HepG2 (cell line): ENCODE measurements around the gene PIK3C2B. TPM values are rescaled to one million over a fixed set of nuclear protein-coding genes. Genes with fewer than 3 reads are reported as not detected.

Experiments
- DNMT1 ChIP-seq: sonication (generic); formaldehyde crosslinking; IDR thresholded peaks from 2 replicates; pipeline ENCODE4 v1.5.1; 2020; ENCODE audit warnings: mild to moderate bottlenecking, missing genetic modification reagents
- FOXA1 ChIP-seq, 2 experiments: fragments of 450-650 bp in 1 of 2; sonication (generic) in 1 of 2; formaldehyde crosslinking in 1 of 2; IDR thresholded peaks; 2 replicates each; pipeline versions ENCODE4 v1.4.0 to v1.6.1; 2016 to 2020; ENCODE audit warnings: missing genetic modification reagents in 1 of 2
- FOXM1 ChIP-seq: sonication (generic); formaldehyde crosslinking; IDR thresholded peaks from 2 replicates; pipeline ENCODE4 v1.5.0; 2020; ENCODE audit warnings: missing genetic modification reagents
- MIER3 ChIP-seq: IDR thresholded peaks from 2 replicates; pipeline ENCODE4 v1.6.1; 2016; ENCODE audit warnings: missing compliant biosample characterization, borderline replicate concordance
- PHF8 ChIP-seq: sonication (generic); formaldehyde crosslinking; IDR thresholded peaks from 2 replicates; pipeline ENCODE4 v1.5.0; 2020; ENCODE audit warnings: missing genetic modification reagents
- SIN3A ChIP-seq: IDR thresholded peaks from 2 replicates; pipeline ENCODE4 v1.6.1; 2011; ENCODE audit warnings: low read depth, mild to moderate bottlenecking, control low read depth, low read length, borderline replicate concordance
- SNRNP70 ChIP-seq: fragments of 200-400 bp; formaldehyde crosslinking; IDR thresholded peaks from 2 replicates; pipeline ENCODE4 v1.6.1; 2017; ENCODE audit warnings: mild to moderate bottlenecking, low read depth, low read length, moderate library complexity
- TAF15 ChIP-seq: fragments of 200-400 bp; formaldehyde crosslinking; IDR thresholded peaks from one replicate; pipeline ENCODE4 v1.6.1; 2018; ENCODE audit warnings: mild to moderate bottlenecking, low read depth, low read length; ENCODE audit not compliant: poor library complexity, severe bottlenecking
- ZBTB7B ChIP-seq: sonication (generic); formaldehyde crosslinking; IDR thresholded peaks from 2 replicates; pipeline ENCODE4 v1.4.0; 2020; ENCODE audit warnings: missing genetic modification reagents
- ZFP36 ChIP-seq: fragments of 150-350 bp; IDR thresholded peaks from 2 replicates; pipeline ENCODE4 v1.6.1; 2018; ENCODE audit warnings: borderline replicate concordance, low read length, low read depth; ENCODE audit not compliant: partially characterized antibody
- ZNF12 ChIP-seq: sonication (generic); formaldehyde crosslinking; IDR thresholded peaks from 2 replicates; pipeline ENCODE4 v1.5.0; 2020; ENCODE audit warnings: missing genetic modification reagents
- ZNF724P ChIP-seq: sonication (generic); formaldehyde crosslinking; IDR thresholded peaks from 2 replicates; pipeline ENCODE4 v1.8.0; 2022; ENCODE audit warnings: missing genetic modification reagents, borderline replicate concordance
- ZNF761 ChIP-seq: sonication (generic); formaldehyde crosslinking; conservative IDR thresholded peaks from 2 replicates; pipeline ENCODE4 v1.4.0; 2020; ENCODE audit warnings: mild to moderate bottlenecking, missing genetic modification reagents
- ZSCAN9 ChIP-seq: IDR thresholded peaks from 2 replicates; pipeline ENCODE4 v1.6.1; 2016; ENCODE audit warnings: borderline replicate concordance
- polyA plus RNA-seq, 8 experiments: library from polyadenylated mRNA; depleted of rRNA in 3 of 8; stranded (reverse) in 7 of 8; unstranded in 1 of 8; fragments of >200 nt; fragmentation: Illumina TruSeq in 4 of 8; extraction: Trizol in 4 of 8; gene quantifications; 2 replicates each; pipeline versions ENCODE4 v1.2.1 to v1.2.3, GENCODE V29; 2011 to 2016; ENCODE audit warnings: low read depth in 4 of 8, missing spikeins in 1 of 8, mixed read lengths in 1 of 8; ENCODE audit not compliant: insufficient read depth in 1 of 8
- total RNA-seq, 5 experiments: library from RNA; depleted of rRNA; stranded (reverse); fragments of >200 nt; fragmentation: Illumina TruSeq; extraction: Trizol; gene quantifications; 2 replicates each; pipeline ENCODE4 v1.2.3, GENCODE V29; 2016; ENCODE audit warnings: low read depth in 1 of 5
- TF ChIP-seq, protein P1 (sequence below): sonication (generic); formaldehyde crosslinking; IDR thresholded peaks from 2 replicates; pipeline ENCODE4 v1.5.1; 2020; ENCODE audit warnings: missing genetic modification reagents, mild to moderate bottlenecking, borderline replicate concordance
- TF ChIP-seq, protein P2 (sequence below): sonication (generic); formaldehyde crosslinking; IDR thresholded peaks from 2 replicates; pipeline ENCODE4 v1.8.0; 2023; ENCODE audit warnings: mild to moderate bottlenecking, missing genetic modification reagents
- TF ChIP-seq, protein P3 (sequence below): sonication (generic); formaldehyde crosslinking; conservative IDR thresholded peaks from 2 replicates; pipeline ENCODE4 v1.5.0; 2020; ENCODE audit warnings: missing genetic modification reagents
- TF ChIP-seq, protein P4 (sequence below): sonication (generic); formaldehyde crosslinking; IDR thresholded peaks from 2 replicates; pipeline ENCODE4 v1.4.0; 2020; ENCODE audit warnings: missing genetic modification reagents, borderline replicate concordance
- TF ChIP-seq, protein P5 (sequence below): sonication (generic); formaldehyde crosslinking; IDR thresholded peaks from 2 replicates; pipeline ENCODE4 v1.5.0; 2020; ENCODE audit warnings: mild to moderate bottlenecking, missing genetic modification reagents

Gene PIK3C2B
- total and polyA plus RNA-seq, 2 of the 13 experiments (the other 11 are each of a cell fraction or from before 2014, with no cell fraction given), result 3.4 to 4.5 TPM

DNA sequence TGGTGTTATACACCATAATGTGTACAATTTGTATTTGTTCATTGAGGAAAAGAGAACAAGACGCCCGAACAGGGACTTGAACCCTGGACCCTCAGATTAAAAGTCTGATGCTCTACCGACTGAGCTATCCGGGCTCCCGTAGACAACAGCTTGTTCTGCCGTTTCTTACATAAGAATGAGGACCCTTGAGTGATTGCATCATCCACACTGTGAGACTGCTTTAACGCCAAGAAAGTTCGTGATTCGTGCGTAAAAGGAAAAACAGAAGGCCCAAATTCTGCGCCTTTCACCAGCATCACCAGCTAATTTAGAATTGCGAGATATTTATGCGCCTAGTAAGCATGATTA lies 12.3 kb upstream of the PIK3C2B start (continued):
- TF ChIP-seq, protein P1, sequence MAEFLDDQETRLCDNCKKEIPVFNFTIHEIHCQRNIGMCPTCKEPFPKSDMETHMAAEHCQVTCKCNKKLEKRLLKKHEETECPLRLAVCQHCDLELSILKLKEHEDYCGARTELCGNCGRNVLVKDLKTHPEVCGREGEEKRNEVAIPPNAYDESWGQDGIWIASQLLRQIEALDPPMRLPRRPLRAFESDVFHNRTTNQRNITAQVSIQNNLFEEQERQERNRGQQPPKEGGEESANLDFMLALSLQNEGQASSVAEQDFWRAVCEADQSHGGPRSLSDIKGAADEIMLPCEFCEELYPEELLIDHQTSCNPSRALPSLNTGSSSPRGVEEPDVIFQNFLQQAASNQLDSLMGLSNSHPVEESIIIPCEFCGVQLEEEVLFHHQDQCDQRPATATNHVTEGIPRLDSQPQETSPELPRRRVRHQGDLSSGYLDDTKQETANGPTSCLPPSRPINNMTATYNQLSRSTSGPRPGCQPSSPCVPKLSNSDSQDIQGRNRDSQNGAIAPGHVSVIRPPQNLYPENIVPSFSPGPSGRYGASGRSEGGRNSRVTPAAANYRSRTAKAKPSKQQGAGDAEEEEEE (CRISPR knock-in tag), result no peak
- TF ChIP-seq FOXA1 (IDR thresholded peaks at IDR 0.05), result no peak
- TF ChIP-seq FOXA1 (CRISPR knock-in tag; IDR thresholded peaks at IDR 0.05), result 0 out of 2 replicates have a peak, but pooled peaks have one; percentile 35
- TF ChIP-seq, protein P2, sequence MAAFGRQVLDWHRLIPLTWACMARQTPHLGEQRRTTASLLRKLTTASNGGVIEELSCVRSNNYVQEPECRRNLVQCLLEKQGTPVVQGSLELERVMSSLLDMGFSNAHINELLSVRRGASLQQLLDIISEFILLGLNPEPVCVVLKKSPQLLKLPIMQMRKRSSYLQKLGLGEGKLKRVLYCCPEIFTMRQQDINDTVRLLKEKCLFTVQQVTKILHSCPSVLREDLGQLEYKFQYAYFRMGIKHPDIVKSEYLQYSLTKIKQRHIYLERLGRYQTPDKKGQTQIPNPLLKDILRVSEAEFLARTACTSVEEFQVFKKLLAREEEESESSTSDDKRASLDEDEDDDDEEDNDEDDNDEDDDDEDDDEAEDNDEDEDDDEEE (CRISPR knock-in tag), result no peak
- TF ChIP-seq, protein P3, sequence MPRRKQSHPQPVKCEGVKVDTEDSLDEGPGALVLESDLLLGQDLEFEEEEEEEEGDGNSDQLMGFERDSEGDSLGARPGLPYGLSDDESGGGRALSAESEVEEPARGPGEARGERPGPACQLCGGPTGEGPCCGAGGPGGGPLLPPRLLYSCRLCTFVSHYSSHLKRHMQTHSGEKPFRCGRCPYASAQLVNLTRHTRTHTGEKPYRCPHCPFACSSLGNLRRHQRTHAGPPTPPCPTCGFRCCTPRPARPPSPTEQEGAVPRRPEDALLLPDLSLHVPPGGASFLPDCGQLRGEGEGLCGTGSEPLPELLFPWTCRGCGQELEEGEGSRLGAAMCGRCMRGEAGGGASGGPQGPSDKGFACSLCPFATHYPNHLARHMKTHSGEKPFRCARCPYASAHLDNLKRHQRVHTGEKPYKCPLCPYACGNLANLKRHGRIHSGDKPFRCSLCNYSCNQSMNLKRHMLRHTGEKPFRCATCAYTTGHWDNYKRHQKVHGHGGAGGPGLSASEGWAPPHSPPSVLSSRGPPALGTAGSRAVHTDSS (CRISPR knock-in tag), result no peak
- TF ChIP-seq SNRNP70, result no peak
- TF ChIP-seq, protein P4, sequence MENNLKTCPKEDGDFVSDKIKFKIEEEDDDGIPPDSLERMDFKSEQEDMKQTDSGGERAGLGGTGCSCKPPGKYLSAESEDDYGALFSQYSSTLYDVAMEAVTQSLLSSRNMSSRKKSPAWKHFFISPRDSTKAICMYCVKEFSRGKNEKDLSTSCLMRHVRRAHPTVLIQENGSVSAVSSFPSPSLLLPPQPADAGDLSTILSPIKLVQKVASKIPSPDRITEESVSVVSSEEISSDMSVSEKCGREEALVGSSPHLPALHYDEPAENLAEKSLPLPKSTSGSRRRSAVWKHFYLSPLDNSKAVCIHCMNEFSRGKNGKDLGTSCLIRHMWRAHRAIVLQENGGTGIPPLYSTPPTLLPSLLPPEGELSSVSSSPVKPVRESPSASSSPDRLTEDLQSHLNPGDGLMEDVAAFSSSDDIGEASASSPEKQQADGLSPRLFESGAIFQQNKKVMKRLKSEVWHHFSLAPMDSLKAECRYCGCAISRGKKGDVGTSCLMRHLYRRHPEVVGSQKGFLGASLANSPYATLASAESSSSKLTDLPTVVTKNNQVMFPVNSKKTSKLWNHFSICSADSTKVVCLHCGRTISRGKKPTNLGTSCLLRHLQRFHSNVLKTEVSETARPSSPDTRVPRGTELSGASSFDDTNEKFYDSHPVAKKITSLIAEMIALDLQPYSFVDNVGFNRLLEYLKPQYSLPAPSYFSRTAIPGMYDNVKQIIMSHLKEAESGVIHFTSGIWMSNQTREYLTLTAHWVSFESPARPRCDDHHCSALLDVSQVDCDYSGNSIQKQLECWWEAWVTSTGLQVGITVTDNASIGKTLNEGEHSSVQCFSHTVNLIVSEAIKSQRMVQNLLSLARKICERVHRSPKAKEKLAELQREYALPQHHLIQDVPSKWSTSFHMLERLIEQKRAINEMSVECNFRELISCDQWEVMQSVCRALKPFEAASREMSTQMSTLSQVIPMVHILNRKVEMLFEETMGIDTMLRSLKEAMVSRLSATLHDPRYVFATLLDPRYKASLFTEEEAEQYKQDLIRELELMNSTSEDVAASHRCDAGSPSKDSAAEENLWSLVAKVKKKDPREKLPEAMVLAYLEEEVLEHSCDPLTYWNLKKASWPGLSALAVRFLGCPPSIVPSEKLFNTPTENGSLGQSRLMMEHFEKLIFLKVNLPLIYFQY (CRISPR knock-in tag), result peak; percentile 63; the same call in 1 of the 2 replicates
- no peak for TF ChIP-seq TAF15
- TF ChIP-seq ZNF12 (CRISPR knock-in tag), result 0 out of 2 replicates have a peak, but pooled peaks have one; percentile 42
- TF ChIP-seq ZNF761, result no peak
- peak; percentile 63; the same call in 1 of the 2 replicates for TF ChIP-seq ZBTB7B (CRISPR knock-in tag)
- TF ChIP-seq ZFP36, result peak; percentile 13
- no peak for TF ChIP-seq DNMT1 (CRISPR knock-in tag)
- no peak for TF ChIP-seq PHF8
- TF ChIP-seq ZSCAN9 (CRISPR knock-in tag), result no peak
- TF ChIP-seq SIN3A, result no peak; the same call in 1 of the 2 replicates
- TF ChIP-seq MIER3 (CRISPR knock-in tag), result no peak; the same call in 1 of the 2 replicates
- no peak for TF ChIP-seq FOXM1 (CRISPR knock-in tag)
- TF ChIP-seq, protein P5, sequence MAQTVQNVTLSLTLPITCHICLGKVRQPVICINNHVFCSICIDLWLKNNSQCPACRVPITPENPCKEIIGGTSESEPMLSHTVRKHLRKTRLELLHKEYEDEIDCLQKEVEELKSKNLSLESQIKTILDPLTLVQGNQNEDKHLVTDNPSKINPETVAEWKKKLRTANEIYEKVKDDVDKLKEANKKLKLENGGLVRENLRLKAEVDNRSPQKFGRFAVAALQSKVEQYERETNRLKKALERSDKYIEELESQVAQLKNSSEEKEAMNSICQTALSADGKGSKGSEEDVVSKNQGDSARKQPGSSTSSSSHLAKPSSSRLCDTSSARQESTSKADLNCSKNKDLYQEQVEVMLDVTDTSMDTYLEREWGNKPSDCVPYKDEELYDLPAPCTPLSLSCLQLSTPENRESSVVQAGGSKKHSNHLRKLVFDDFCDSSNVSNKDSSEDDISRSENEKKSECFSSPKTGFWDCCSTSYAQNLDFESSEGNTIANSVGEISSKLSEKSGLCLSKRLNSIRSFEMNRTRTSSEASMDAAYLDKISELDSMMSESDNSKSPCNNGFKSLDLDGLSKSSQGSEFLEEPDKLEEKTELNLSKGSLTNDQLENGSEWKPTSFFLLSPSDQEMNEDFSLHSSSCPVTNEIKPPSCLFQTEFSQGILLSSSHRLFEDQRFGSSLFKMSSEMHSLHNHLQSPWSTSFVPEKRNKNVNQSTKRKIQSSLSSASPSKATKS (CRISPR knock-in tag), result no peak
- TF ChIP-seq ZNF724P (CRISPR knock-in tag), result no peak
